ENCODE measurements around the gene CCNY.

GRCh38 chr10:35342183-35342753, 6.0 kb downstream of the CCNY start:
- no peak for TF ChIP-seq POLR2A (IDR thresholded peaks at IDR 0.05)
- no peak for TF ChIP-seq CTCF (IDR thresholded peaks at IDR 0.05 in 4 of 5, conservative IDR thresholded peaks at IDR 0.05 in 1 of 5)
